Measurements from ENCODE around the gene PROSER2. TPM values are rescaled to one million over a fixed set of nuclear protein-coding genes. Genes with fewer than 3 reads are reported as not detected.

PROSER2 gene
- polyA plus RNA-seq, 1 donor (not counting 4 experiments of a cell fraction or from before 2014, with no cell fraction given): 10.2 TPM

- no peak overlapping the region for H3K27ac ChIP-seq (ENCODE audit: control insufficient read depth, insufficient read depth, low read length)
- no peak for TF ChIP-seq EZH2 (IDR thresholded peaks at IDR 0.05; ENCODE audit: low read length)
- no peak for TF ChIP-seq CTCF (optimal IDR thresholded peaks at IDR 0.05 in 1 of 3, IDR thresholded peaks at IDR 0.05 in 1 of 3, conservative IDR thresholded peaks at IDR 0.05 in 1 of 3; ENCODE audit: extremely low read depth in 1 of 3, insufficient read depth in 2 of 3, low read length in 3 of 3)
- H3K4me1 ChIP-seq (ENCODE audit: control insufficient read depth, extremely low read depth, insufficient read depth, low read length): no peaks in the 10 kb centered on the region
- H3K27me3 ChIP-seq (ENCODE audit: control insufficient read depth, extremely low read depth, insufficient read depth, low read length): no peaks in the 10 kb centered on the region
- H4K20me1 ChIP-seq (ENCODE audit: control insufficient read depth, extremely low read depth, insufficient read depth, low read length): no peaks in the 10 kb centered on the region
- no peak overlapping the region for H3K4me2 ChIP-seq (ENCODE audit: control insufficient read depth, extremely low read depth, insufficient read depth, low read depth, low read length)
- dilution Hi-C loops (cut with MboI; ENCODE audit: extremely low pct_ligation_motif_present, low sequenced_read_pairs): no loop called here
- DNase-seq (ENCODE audit: low read depth, low spot score) (no peak), FAIRE-seq (no peak)
- no peak overlapping the region for H2AFZ ChIP-seq (ENCODE audit: control insufficient read depth, low read length)
- H3K4me3 ChIP-seq (ENCODE audit: control insufficient read depth in 2 of 3, extremely low read depth in 1 of 3, insufficient read depth in 2 of 3, low read depth in 1 of 3, low read length in 3 of 3): no peak overlapping the region
- no peak overlapping the region for H3K9ac ChIP-seq (ENCODE audit: control insufficient read depth, extremely low read depth, insufficient read depth, low read length)
- H3K9me1 ChIP-seq (ENCODE audit: control insufficient read depth, extremely low read depth, insufficient read depth, low read length): no peaks in the 10 kb centered on the region
- H3K9me3 ChIP-seq (ENCODE audit: control insufficient read depth, low read depth, low read length): no peaks in the 10 kb centered on the region
- H3K36me3 ChIP-seq (ENCODE audit: control insufficient read depth in 2 of 2, extremely low read depth in 1 of 2, insufficient read depth in 2 of 2, low read length in 2 of 2): no peaks in the 10 kb centered on the region
- H3K79me2 ChIP-seq (ENCODE audit: control insufficient read depth, insufficient read depth, low read length): no peaks in the 10 kb centered on the region
These were observed 47.7 kb upstream of the PROSER2 start for GRCh38 chr10:11775412-11775811.

GRCh38 chr10:11776080-11776479 is 47.1 kb upstream of the PROSER2 start:
- Histone ChIP-seq H3K79me2 (ENCODE audit: control insufficient read depth, insufficient read depth, low read length) (no peaks in the 10 kb centered on the region), H3K9me3 (ENCODE audit: control insufficient read depth, low read depth, low read length) (no peaks in the 10 kb centered on the region), H3K27me3 (ENCODE audit: control insufficient read depth, extremely low read depth, insufficient read depth, low read length) (no peaks in the 10 kb centered on the region), H3K36me3 (ENCODE audit: control insufficient read depth in 2 of 2, extremely low read depth in 1 of 2, insufficient read depth in 2 of 2, low read length in 2 of 2) (no peaks in the 10 kb centered on the region), H3K4me3 (ENCODE audit: control insufficient read depth in 2 of 3, extremely low read depth in 1 of 3, insufficient read depth in 2 of 3, low read depth in 1 of 3, low read length in 3 of 3) (no peak overlapping the region), H3K9ac (ENCODE audit: control insufficient read depth, extremely low read depth, insufficient read depth, low read length) (no peak overlapping the region), H3K4me2 (ENCODE audit: control insufficient read depth, extremely low read depth, insufficient read depth, low read depth, low read length) (no peak overlapping the region), H3K4me1 (ENCODE audit: control insufficient read depth, extremely low read depth, insufficient read depth, low read length) (no peaks in the 10 kb centered on the region), H2AFZ (ENCODE audit: control insufficient read depth, low read length) (no peak overlapping the region), H3K9me1 (ENCODE audit: control insufficient read depth, extremely low read depth, insufficient read depth, low read length) (no peaks in the 10 kb centered on the region), H3K27ac (ENCODE audit: control insufficient read depth, insufficient read depth, low read length) (no peak overlapping the region), H4K20me1 (ENCODE audit: control insufficient read depth, extremely low read depth, insufficient read depth, low read length) (no peaks in the 10 kb centered on the region)
- no peak for FAIRE-seq
- DNase-seq (ENCODE audit: low read depth, low spot score): no peak
- TF ChIP-seq EZH2 (IDR thresholded peaks at IDR 0.05; ENCODE audit: low read length) (no peak), CTCF (optimal IDR thresholded peaks at IDR 0.05 in 1 of 3, IDR thresholded peaks at IDR 0.05 in 1 of 3, conservative IDR thresholded peaks at IDR 0.05 in 1 of 3; ENCODE audit: extremely low read depth in 1 of 3, insufficient read depth in 2 of 3, low read length in 3 of 3) (no peak)
- dilution Hi-C loops (cut with MboI; ENCODE audit: extremely low pct_ligation_motif_present, low sequenced_read_pairs): no loop called here
